ENCODE results near the gene RHOT2.
A peak's percentile ranks its signal among the peaks of the same experiment; 100 is the strongest.

The RHOT2 gene

DNA sequence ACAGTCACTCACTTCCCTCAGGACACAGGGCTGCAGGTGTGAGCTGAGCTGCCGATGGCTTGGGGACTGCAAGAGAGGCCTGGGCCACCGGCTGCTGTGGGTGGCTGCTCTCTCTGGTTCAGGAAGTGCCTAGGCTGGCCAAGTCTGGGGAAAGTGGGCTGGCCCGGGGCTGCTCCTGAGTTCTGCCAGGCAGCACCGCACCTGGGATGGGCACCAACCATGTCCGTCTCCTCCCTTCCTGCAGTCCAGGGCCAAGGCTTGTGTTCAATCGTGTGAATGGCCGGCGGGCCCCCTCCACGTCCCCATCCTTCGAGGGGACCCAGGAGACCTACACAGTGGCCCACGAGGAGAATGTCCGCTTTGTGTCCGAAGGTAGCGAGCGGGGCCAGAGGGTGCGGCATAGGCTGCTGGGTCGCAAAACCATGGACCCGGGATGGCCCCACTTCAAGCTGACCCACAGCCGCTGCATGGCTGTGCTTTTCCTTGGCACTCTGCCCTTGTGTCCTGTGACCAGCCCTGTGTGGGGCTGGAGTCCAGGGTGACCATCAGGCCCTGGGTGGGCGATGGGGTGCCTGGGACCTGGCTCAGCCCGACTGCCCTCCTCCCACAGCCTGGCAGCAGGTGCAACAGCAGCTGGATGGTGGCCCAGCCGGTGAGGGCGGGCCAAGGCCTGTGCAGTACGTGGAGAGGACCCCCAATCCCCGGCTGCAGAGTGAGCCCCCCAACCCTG is 20.6 kb upstream of the RHOT2 start:
- DNase-seq (ENCODE audit: low spot score): no peak

DNA sequence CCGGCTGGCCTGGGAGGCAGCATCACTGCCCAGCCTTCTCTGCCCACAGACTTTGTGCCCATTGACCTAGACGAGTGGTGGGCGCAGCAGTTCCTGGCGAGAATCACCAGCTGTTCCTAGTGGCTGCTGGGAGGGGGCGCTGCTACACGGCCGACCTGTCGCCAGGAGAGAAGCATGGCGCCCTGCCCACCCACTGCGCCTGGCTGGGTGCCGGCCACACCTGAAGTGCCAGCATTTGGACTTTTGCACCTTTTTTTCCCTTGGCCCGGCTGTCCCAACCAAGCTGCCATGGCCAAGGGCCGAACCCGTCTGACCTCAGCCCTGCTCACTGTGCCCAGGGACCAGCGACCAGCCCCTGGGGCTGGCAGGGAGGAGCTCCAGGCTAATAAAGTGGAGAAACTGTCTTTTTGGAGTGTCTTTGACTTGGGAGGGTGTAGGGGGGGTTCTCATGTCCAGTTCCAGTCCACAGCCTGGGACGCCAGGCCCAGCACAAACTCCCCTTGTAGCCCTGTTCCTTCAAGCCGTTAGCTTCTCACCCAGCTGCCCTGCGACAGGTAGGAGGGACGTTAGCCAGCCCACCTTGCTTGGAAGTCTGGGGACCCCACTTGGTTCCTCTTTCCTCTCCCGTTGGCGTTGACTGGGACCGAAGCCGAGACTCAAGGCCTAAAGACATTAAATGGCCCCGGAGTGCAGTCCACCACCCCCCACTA is 19.7 kb upstream of the RHOT2 start:
- peak; percentile 62 for DNase-seq (ENCODE audit: low spot score)

DNA sequence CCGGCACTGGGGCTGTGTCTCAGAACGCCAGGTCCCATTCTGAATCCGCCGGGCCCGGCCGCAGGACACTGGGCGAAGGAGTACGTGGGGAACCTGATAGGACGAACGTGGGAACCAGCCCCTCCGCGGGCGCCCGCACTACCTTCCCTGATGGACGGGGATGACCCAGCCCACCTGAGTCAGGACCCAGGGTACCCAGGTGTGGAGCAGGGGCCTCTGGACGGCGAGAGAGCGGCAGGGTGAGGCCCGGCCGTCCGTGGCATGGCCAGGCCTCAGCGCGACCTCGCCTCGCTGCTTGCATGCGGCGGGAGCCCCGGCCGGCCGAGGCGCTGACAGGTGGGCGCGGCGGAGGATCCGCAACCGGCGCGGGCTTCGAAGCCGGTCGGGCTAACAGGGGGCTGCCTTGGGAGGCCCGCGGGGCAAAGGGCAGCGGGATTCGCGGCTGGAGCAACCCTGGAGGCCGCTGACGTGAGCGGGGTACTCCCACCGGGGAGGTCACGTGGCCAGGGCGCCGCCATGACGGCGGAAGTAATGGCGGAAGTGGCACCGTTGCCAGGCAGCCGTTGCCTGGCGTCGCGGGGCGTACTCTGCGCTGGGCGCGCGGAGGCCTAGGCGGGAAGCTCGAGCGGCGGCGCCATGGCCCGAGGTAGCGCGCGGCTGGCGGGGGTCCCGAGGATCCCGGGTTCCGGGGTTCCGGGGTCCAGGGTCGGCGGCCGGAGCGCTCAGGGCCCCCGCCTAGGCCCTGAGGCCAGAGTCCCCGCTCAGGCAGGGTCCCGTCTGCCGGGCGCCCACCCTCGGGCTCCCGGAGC is 18.9 kb upstream of the RHOT2 start, which contains the start of gene WDR90:
Gene WDR90 (plus strand): TSS at position 585 of the 809 bp plus-strand sequence. CDS start 52 bp downstream, at position 637.
- peak; percentile 95 for DNase-seq (ENCODE audit: low spot score)

DNA sequence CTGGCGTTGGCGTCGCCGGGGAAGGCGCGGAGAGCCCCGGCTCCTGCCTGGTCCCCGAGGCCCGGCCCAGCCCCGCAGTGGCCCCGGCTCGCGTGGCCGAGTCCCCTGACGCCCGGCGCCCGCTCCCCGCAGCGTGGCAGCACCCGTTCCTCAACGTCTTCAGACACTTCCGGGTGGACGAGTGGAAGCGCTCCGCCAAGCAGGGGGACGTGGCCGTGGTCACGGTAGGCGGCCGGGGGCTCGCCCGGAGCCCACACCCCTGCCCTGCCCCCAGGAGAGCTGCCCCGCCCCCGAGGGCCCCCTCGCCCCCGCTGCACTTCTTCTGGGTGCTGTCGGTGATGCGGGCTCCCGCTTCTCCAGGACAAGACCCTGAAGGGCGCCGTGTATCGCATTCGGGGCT is 18.3 kb upstream of the RHOT2 start:
- DNase-seq (ENCODE audit: low spot score): no peak

DNA sequence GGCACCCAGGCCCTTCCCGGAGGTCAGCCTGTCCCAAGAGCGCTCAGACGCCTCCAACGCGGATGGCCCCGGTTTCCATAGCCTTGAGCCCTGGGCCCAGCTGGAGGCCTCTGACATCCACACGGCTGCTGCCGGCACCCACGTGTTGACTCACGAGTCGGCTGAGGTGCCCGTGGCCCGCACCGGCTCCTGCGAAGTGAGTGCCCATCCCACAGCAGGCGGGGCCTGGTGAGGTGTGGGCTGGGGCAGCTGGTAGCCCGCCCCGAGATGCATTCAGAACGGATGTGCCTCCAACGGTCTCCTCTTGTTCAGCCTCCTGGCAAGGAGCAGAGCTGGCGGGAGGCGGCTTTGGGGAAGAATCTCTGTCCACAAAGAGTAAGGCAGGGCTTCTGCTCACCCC is 16.1 kb upstream of the RHOT2 start:
- no peak for DNase-seq (ENCODE audit: low spot score)

DNA sequence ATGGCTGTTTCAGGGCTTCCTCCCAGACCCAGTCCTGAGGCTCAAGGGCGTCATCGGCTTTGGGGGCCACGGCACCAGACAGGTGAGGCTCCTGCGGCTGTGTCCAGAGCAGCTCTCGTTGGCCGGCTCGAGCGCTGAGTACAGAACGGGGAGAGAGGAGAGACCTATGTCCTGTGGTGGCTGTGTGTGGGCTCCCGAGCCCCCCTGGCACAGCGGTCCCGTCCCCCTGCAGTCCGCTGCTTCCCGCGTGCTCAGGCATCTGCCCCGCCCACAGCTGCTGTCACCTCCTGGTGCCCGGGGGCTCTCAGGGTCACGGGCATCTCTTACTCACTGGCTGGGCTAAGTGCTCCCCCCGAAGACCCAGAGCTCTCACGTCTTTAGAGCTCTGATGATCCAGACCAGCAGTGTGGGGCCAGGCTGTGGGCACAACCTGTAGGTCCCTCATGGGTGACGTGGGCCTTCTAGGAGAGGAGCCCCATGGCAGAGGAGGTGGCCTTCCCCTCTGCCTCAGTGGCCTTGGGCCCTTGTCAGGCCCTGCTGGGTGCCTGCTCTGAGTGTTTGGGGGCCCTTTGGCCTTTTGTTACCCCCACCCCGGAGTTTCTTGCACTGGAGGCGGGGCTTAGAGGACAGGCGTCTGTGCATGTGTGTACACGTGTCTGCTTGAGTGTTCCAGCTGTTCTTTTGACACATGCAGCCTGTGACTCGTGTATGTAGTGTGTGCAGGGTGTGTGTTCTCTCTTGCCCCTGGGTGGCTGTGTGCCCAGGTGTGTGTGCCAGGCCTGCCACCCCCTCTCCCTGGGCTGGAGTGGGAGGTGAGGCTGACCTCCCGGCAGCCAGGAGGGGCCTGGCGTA is 15.3 kb upstream of the RHOT2 start:
- no peak for DNase-seq (ENCODE audit: low spot score)

DNA sequence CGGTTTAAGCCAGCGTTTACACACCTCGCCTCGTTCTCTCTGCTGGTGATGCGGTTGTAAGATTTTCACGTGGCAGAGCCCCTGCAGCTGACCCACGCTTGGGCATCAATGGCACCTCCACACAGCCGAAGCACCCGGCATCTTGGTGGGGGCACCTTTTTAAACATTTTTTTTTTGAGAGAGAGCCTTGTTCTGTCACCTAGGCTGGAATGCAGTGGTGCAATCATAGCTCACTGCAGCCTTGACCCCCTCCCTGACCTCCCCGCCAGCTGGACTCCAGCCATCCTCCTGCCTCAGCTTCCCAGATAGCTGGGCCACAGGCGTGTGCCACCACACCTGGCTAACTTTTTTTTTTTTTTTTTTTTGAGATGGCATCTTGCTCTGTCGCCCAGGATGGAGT is 13.9 kb upstream of the RHOT2 start:
- DNase-seq (ENCODE audit: low spot score): no peak

DNA sequence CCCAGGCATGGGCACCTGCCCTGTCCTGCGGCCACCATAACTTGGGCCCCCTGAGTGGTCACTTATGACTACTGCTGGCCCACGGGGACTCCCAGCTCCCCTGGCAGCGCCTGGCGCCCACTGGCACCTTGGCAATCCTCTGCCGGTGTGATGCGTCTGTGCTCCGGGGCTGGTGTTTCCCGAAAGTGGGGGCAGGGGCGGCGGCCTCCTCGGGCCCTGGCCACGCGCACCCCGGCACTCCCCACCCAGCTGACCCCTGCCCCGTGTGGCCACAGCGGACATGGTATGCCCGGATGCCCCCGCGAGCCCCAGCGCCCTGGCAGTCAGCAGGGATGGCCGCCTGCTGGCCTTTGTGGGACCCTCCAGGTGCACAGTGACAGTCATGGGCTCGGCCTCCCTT is 10.4 kb upstream of the RHOT2 start:
- DNase-seq (ENCODE audit: low spot score): no peak

DNA sequence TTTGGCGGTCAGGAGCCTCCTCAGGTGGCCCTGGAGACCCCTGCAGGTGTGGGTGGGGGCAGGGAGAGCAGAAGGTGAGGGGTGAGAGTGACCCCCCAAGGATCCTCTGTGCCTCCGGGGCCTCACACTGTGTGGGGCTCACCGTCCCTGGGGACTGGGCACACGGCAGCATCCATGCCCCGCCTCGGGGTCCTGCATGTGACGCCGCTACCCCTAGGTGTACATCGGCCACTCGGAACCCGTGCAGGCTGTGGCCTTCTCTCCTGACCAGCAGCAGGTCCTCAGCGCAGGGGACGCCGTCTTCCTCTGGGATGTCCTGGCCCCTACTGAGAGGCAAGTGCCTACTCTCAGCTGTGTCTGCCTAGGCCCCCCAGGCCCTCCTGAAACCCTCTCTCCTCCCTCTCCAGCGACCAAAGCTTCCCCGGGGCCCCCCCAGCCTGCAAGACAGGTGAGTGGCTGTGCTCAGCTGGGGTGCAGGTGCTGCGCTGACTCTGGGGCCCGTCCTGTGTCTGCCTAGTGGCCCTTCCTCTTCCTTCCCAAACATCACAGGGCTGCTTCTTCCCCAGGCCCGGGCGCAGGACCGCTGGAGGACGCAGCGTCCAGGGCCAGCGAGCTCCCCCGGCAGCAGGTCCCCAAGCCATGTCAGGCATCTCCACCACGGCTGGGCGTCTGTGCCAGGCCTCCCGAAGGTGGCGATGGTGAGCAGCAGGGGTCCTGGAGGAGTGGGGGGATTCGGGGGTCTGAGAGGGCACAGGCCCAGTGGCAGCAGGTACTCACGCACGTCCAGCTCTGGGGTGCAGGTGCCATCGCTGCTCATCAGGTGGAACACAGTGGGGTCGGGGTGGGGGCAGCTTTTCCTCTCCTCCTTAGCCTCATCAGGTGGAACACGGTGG is 9.0 kb upstream of the RHOT2 start:
- no peak for DNase-seq (ENCODE audit: low spot score)

DNA sequence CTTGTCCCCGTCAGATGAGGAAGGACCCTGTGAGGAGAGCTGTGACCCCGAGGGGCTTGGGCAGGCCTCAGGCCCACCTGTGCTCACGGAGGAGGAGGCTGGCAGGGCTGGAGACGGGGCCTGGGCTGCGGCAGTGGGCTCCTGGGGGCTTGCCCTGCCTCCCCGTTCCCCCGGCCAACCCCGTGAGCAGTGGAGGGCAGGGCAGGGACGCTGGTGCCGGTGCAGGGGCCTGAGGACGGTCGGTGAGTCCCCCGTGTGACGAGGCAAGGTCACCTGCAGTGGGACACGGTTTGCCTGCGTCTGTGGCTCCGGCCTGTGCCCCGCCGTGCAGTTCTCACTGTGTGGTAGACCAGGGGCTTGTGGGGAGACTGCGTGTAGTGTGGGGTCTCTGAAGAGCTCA is 8.3 kb upstream of the RHOT2 start:
- DNase-seq (ENCODE audit: low spot score): no peak

DNA sequence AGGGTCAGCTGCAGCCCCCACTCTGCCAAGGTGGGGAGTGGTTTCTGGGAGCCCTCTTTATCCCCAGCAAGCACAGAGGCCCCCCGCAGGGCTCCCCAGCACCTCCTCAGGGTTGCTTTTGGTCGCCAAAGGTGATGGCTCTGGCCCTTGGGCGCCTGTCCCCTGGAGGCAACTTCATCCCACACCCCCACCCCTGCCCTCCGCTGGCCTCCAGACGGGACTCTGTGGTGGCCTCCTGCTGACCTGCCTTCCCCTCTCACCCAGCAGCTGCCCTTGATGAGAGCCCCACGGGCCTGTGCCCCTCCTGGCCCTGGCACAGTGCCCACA is 7.8 kb upstream of the RHOT2 start:
- DNase-seq (ENCODE audit: low spot score): no peak

DNA sequence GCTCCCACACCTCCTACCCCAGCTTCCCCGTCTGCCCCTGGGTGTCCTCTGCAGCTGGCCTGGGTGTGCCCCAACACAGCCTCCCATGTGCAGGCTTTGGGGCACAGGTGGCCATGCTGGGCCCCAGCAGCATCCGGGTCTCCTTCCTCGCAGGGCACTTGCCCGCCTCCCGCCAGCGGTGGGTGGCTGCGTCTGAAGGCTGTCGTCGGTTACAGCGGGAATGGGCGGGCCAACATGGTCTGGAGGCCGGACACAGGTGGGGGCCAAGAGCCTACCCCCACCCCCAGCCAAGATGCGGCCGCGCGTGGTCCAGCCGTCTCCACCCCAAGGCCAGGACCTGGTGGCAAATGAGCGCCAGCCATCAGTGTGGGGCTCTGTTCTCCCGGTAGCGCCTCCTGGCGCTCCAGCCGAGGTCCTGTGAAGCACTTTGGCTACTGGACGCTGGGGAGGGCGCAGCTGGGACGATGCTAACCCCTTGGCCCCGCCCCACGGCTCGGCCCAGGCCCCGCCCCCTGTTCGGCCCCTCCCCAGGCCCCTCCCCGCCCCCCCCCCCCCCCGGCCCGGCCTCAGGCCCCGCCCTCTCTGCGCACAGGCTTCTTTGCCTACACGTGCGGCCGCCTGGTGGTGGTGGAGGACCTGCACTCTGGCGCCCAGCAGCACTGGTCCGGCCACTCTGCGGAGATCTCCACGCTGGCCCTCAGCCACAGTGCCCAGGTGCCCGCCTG is 7.3 kb upstream of the RHOT2 start:
- DNase-seq (ENCODE audit: low spot score): peak; percentile 67

DNA sequence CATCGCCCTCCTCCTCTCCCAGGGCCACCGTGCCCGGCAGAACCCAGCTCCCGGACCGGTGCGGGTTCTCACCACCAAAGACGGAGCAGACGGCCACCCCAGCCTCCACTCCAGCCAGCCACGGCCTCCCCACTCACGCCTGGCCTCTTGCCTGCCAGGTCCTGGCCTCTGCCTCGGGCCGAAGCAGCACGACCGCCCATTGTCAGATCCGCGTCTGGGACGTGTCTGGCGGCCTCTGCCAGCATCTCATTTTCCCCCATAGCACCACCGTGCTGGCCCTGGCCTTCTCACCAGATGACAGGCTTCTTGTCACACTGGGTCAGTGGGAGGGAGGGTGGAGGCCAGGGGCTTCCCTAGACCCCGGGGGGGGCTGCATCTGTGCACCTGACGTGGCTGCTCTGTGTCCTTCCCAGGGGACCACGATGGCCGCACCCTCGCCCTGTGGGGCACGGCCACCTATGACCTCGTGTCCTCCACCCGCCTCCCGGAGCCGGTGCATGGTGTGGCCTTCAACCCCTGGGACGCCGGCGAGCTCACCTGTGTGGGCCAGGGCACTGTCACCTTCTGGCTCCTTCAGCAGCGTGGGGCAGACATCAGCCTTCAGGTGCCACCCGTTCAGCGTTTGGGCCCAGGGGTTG is 6.6 kb upstream of the RHOT2 start:
- DNase-seq (ENCODE audit: low spot score): no peak

DNA sequence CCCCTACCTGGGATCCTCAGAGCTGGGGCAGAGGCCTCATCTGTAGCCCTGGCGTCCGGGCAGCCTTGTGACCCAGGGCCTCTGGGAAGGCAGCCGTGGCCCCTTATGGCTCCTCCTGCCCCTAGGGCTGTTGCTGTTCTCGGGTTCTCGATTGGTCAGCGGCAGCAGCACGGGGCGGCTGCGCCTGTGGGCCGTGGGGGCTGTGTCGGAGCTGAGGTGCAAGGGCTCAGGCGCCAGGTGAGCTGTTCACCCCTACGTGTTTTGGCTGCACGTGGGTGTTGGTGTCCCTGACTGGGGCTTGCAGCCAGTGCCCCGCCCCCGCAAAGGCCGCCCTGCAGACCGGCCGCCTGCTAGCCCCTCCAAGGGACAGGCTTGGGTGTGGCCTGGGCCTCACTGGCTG is 5.8 kb upstream of the RHOT2 start:
- DNase-seq (ENCODE audit: low spot score): no peak

DNA sequence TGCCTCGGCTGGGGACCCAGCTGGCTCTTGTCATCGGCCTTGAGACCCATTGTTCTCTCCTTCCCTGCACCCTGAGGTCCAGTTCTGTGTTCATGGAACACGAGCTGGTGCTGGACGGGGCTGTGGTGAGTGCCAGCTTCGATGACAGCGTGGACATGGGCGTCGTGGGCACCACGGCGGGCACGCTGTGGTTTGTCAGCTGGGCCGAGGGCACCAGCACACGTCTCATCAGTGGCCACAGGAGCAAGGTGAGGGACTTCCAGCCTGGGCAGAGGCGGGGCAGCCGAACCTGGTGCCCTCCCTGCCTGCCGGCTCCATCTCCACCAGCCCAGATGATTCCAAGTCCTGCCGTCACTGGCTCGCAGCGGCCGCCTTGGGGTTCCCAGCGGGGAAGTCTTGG is 5.3 kb upstream of the RHOT2 start:
- no peak for DNase-seq (ENCODE audit: low spot score)

DNA sequence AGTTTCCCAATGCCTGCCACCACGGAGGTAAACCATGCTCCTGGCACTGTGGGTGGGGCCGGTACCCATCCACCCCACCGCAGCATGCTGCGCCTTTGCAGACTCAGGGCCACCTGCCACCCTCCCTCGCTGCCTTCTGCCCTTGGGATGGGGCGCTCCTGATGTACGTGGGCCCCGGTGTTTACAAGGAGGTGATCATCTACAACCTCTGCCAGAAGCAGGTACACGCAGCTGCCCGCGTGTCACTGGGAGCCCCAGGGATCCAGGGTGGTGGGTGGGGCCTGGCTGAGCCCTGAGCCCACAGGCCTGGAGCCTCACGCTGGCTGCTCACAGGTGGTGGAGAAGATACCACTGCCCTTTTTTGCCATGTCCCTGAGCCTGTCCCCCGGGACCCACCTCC is 1.4 kb upstream of the RHOT2 start:
- no peak for DNase-seq (ENCODE audit: low spot score)

DNA sequence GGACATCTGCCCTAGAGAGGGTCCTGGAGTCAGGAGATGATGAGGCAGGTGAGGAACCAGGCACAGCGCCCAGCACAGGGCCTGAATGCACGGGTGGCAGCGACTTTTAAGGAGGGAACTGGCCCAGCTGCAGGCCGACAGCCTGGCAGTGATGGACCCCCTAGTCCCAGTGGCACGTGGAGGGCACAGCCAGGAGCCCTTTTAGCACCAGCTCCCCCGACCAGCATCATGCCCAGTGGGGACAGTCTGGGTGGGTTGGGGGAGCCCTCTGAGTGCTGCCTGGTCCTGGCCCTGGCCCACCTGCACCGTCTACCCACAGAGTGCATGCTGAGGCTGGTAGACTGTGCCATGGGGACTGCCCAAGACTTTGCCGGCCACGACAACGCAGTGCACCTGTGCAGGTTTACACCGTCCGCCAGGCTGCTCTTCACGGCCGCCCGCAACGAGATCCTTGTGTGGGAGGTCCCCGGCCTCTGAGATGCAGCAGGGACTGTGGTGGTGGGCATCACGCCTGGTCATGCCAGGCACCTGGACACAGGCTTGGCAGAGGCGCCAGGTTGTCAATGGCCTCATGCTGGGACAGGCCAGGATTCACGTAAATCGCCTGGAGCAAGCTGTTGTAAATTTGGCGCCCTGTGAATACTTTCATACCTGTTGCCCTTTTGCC is 686 bp upstream of the RHOT2 start:
- DNase-seq (ENCODE audit: low spot score): no peak

DNA sequence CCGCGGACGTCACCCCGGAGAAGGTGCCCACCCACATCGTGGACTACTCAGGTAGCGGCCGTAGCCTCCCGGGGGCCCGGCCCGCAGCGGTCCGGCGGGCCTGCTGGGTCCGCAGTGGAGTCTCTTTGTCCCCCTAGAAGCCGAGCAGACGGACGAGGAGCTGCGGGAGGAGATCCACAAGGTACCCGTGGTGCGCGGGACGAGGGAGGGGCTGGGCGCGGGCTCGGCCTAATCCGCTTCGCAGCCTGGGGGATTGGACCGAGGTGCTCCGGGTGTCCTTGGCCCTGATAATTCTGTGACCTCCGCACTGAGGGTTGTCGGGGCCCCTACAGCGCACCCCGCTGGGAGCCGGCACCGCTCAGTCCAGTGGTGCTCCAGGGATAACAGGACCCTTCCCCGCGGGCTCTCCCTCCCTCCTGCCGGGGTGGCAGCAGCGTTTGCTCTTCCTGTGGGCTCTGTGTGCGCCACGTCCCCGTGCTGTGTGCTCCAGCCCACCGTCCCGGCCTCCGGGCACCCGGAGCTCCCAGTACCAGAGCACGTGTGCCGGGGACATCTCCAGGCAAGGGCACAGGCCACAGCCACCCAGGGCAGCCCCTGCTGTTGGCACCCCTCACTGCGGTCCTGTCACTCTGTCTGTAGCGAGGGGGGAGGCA is 713 bp downstream of the RHOT2 start:
- no peak for DNase-seq (ENCODE audit: low spot score)

DNA sequence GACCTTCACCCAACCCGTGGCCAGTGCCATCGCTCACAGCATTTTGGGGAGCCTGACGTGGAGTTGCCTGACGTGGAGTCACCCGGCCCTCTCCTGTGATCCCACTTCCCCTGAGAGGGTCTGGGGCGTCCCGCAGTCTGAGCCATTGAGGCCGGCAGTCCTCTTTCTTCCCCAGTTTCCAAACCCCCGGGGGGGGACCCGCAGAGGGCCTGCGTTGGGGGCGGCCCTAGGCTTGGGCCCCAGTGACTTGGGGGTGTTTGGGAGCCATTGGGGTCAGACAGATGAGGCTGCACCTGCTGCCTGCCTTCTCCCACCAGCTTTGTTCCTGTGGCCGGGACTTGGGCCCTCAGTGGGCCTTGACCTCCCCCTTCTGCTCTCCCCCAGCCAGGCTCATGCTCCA is 1.7 kb downstream of the RHOT2 start:
- no peak for DNase-seq (ENCODE audit: low spot score)
